GM12874 (cell line): ENCODE data around the gene ZC2HC1C.

Source experiments
- TF ChIP-seq, protein P1 (sequence below): IDR thresholded peaks from 2 replicates; pipeline ENCODE4 v1.5.1; 2011; ENCODE audit warnings: low read depth, mild to moderate bottlenecking, control low read depth, low read length, moderate library complexity; ENCODE audit not compliant: insufficient read depth

ZC2HC1C gene

DNA sequence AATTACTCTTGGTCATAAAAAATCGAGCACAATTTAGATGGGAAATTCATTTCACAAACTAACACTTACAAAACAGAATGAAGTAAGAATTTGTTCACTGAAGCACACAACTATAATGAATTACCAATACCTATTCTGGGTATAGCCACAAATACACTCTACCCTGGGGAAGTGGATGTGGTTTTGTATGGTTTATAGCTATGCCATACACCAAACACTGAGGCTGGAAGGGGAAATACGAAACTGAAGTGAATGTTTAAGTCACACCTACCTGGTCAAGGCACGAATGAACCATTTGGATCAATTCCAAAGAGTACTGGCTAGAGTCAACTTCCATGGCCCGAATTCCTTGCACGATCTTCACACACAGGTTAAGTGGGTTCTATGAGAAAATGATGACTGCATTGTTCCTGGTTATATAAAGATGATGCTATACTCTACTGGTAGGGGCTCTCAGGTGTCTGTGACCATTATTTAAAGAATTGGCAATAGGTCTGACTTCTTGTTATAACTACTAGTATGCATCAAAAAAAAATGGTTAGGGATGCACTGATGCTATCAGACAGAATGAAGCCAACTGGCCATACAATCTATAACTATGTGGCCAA is 44.6 kb downstream of the ZC2HC1C start:
- TF ChIP-seq, protein P1, sequence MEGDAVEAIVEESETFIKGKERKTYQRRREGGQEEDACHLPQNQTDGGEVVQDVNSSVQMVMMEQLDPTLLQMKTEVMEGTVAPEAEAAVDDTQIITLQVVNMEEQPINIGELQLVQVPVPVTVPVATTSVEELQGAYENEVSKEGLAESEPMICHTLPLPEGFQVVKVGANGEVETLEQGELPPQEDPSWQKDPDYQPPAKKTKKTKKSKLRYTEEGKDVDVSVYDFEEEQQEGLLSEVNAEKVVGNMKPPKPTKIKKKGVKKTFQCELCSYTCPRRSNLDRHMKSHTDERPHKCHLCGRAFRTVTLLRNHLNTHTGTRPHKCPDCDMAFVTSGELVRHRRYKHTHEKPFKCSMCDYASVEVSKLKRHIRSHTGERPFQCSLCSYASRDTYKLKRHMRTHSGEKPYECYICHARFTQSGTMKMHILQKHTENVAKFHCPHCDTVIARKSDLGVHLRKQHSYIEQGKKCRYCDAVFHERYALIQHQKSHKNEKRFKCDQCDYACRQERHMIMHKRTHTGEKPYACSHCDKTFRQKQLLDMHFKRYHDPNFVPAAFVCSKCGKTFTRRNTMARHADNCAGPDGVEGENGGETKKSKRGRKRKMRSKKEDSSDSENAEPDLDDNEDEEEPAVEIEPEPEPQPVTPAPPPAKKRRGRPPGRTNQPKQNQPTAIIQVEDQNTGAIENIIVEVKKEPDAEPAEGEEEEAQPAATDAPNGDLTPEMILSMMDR, result no peak

DNA sequence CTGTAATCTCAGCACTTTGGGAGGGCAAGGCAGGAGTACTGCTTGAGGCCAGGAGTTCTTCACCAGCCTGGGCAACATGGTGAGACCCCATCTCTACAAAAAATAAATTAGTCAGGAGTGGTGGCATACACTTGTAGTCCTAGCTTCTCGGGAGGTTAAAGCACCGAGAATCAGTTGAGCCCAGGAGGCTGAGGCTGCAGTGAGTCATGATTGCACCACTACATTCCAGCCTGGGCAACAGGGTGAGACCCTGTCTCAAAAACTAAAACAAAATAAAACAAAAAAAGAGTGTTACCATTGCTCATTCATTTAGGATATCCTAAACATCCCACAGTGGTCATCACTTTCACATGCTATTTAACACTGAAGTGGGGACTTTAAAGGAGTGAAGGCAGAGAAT is 49.6 kb downstream of the ZC2HC1C start:
- TF ChIP-seq, protein P1, result no peak

DNA sequence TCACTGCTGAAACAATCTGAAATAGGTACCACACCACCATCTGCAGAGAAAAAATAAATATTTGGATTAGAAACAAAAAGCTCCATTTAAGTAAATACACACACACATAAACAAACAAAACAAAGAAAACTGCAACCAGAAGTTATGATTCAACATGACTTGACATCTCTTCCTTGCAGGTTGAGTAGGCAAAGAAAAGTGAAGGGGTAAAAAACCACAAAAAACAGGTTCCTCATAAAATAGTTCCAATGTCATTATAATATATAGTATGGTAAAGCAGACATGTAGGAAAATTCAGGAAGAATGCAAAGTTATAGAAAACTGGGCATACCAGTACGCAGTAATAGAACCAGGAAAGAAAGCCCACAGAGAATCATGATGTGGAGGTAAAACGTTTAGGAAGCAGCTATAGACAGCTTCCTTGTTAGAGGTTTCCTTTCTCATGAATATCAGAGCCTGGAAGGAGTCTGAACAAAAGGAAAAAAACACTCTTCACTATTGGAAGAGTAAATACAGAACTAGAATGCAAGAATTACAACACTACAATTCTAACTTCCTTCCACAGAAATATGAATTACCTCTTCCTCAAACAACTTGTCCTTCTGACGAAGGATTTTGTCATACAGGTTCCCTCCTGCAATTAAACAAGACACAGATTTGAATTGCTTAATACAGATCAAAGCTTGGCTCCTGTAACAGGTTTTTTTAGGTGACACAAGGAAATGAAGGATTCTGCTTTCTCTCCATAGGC is 51.3 kb downstream of the ZC2HC1C start:
- TF ChIP-seq, protein P1, result no peak

DNA sequence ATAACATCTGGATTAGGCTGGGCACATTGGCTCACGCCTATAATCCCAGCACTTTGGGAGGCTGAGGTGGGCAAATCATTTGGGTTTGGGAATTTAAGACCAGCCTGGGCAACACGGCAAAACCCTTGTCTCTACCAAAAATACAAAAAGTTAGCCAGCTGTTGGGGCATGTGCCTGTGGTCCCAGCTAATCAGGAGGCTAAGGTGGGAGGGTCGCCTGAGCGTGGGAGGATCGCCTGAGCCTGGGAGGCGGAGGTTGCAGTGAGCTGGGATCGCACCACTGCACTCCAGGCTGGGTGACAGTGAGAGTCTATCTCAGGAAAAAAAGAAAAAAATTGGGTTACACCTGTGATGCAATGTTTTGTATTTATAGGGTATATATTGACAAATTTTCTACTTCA is 52.1 kb downstream of the ZC2HC1C start:
- TF ChIP-seq, protein P1, result no peak

DNA sequence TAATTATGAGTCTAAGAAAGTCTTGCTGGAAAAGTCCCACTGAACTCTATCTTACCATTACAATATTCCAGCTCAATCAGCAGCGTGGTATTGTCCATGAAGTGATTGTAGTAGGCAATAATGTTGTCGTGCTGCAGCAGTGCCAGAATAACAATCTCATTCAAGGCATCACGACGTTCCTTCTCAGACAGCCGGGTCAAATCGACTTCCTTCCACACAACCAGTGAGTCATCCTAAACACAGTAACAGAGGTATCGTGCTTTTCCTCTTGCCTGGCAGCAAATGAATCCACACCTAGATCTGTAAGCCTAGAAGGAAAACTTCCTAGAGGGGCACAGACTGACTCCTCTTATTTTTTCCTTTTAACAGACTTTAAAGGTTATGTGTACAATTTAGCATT is 54.5 kb downstream of the ZC2HC1C start:
- TF ChIP-seq, protein P1, result no peak

DNA sequence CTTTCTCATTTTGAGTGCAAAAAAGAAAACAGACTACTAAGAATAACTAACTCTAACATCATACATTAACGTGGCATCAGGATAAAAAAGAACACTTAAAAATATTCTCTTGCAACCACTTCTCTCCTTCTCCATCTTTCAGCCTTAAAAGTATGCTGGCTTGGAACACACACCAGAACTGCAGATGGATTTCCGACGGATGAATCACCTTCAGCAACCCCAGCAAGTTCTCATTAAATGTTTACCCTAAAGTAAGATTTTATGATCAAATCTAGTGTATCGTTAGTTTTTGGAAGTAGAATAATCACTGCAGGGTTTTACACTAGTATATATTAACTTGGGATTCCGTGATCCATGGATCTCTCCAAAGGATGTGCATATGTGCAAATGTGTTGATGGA is 56.2 kb downstream of the ZC2HC1C start:
- TF ChIP-seq, protein P1, result no peak

DNA sequence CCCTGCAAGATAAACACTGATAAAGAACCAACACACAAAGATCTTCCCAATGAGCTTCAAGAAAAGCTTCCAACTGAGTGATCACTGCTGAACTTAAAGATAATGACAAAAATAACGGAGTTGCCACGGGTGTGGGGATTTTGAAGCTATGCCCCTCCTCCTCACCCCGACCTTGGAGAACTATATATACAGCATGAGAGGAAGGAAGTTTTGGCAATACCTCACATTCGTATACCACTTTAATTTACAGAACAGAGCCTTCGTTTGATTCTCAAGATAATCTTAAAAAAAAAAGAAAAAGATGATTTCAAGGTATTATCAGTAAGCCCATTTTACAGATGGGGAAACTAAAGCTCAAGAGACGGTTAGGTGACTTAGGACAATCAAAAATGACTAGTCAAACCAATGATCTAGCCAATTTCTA is 56.7 kb downstream of the ZC2HC1C start:
- TF ChIP-seq, protein P1, result no peak
